K562 (cell line): ENCODE data around the gene BTN3A1.

Source experiments
- CHCHD3 ChIP-seq: fragments of 250-450 bp; sonication (Bioruptor Pico); IDR thresholded peaks from 2 replicates; pipeline ENCODE4 v2.1.2; 2022; ENCODE audit warnings: mild to moderate bottlenecking
- GABPB1 ChIP-seq: sonication (generic); formaldehyde crosslinking; IDR thresholded peaks from 2 replicates; pipeline ENCODE4 v1.8.0; 2022; ENCODE audit warnings: mild to moderate bottlenecking, missing genetic modification reagents
- SP2 ChIP-seq: IDR thresholded peaks from 2 replicates; pipeline ENCODE4 v1.6.1; 2011; ENCODE audit warnings: mild to moderate bottlenecking, low read depth, low read length, moderate library complexity; ENCODE audit not compliant: poor library complexity, severe bottlenecking; ENCODE audit errors: extremely low read depth
- ZNF24 ChIP-seq: fragments of 450-650 bp; IDR thresholded peaks from 2 replicates; pipeline ENCODE4 v1.6.1; 2016

DNA sequence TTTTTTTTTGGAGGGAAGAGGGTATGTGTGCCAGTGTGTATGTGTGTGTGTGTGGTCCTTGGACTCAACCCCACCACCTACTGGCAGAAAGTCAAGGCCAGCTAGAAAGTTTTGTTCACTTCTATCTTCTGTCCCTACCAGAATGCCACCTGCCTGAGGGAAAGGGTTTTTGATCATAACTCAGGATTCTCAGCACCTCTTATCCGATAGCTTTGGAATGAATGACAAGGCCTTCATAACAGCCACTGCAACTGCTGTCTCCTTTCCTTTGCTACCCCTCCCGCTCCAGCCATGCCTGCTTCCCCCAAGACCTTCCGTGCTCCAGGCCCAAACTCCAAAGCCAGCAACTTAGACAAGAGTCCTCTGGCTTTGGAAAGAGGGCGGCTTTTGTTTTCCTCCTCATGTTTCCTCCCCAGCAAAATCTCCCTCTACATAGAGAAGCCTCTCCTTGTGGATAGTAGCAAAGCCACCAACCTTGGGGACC, 18.7 kb downstream of the BTN3A1 start:
- TF ChIP-seq ZNF24 (no peak), CHCHD3 (CRISPR knock-in tag) (no peak), GABPB1 (CRISPR knock-in tag) (no peak), SP2 (no peak)
